H1 (cell line): ENCODE data around the gene TMEM168. TPM values are rescaled to one million over a fixed set of nuclear protein-coding genes. Genes with fewer than 3 reads are reported as not detected.

ENCODE experiments used
- CTCF ChIA-PET: fragments of 300-600 bp; sonication (Branson Sonifier 250); formaldehyde crosslinking; loops from one replicate; lab custom pipeline; 2021; ENCODE audit not compliant: partially characterized antibody; lab: Charles Lee
- POLR2A ChIA-PET: fragments of 300-600 bp; sonication (Branson Sonifier 250); formaldehyde crosslinking; loops from one replicate; lab custom pipeline; 2021; ENCODE audit warnings: inconsistent platforms; ENCODE audit not compliant: partially characterized antibody; lab: Charles Lee
- DNase-seq, 2 experiments: peaks; one replicate each; pipeline versions ENCODE4 v3.0.0 to v3.0.0-alpha.2; 2010 to 2022; ENCODE audit warnings: low spot score in 2 of 2, low read depth in 1 of 2, mixed read lengths in 1 of 2
- FAIRE-seq: peaks from 2 replicates; lab custom pipeline; 2011; peaks lifted over from hg19 to GRCh38; lab: Jason Lieb, UNC
- H2AFZ ChIP-seq: 2 replicates; pipeline ENCODE4 v1.8.1; 2012; ENCODE audit warnings: low read length, inconsistent platforms
- H2AK5ac ChIP-seq: 2 replicates; pipeline ENCODE4 v1.6.1; 2013; ENCODE audit warnings: low read depth, low read length
- H2BK120ac ChIP-seq: replicated peaks from 2 replicates; pipeline ENCODE3; 2013; ENCODE audit warnings: low read depth, low read length, inconsistent platforms
- H2BK12ac ChIP-seq: 2 replicates; pipeline ENCODE4 v1.6.1; 2013; ENCODE audit warnings: low read depth, low read length
- H2BK15ac ChIP-seq: 2 replicates; pipeline ENCODE4 v1.6.1; 2013; ENCODE audit warnings: low read length
- H2BK20ac ChIP-seq: 2 replicates; pipeline ENCODE4 v1.6.1; 2013; ENCODE audit warnings: low read length
- H2BK5ac ChIP-seq: 2 replicates; pipeline ENCODE4 v1.6.1; 2013; ENCODE audit warnings: low read depth, low read length
- H3K14ac ChIP-seq: 2 replicates; pipeline ENCODE4 v1.6.1; 2013; ENCODE audit warnings: inconsistent platforms; ENCODE audit not compliant: insufficient read length
- H3K18ac ChIP-seq: 2 replicates; pipeline ENCODE4 v1.6.1; 2013; ENCODE audit warnings: low read length; ENCODE audit errors: extremely low read depth
- H3K23ac ChIP-seq: 2 replicates; pipeline ENCODE4 v1.6.1; 2013; ENCODE audit warnings: inconsistent platforms; ENCODE audit not compliant: insufficient read length
- H3K23me2 ChIP-seq: 2 replicates; pipeline ENCODE4 v1.6.1; 2013; ENCODE audit warnings: low read depth, low read length
- H3K27ac ChIP-seq: 2 replicates; pipeline ENCODE4 v1.6.1; 2011; ENCODE audit warnings: low read depth, low read length, inconsistent platforms
- H3K27me3 ChIP-seq, 4 experiments: replicated peaks in 1 of 4; 1 replicate in 1 of 4; 2 replicates in 3 of 4; pipeline versions ENCODE4 v1.6.1 to v1.8.1; 2011 to 2013; ENCODE audit warnings: low read length in 3 of 4, mild to moderate bottlenecking in 3 of 4, inconsistent platforms in 2 of 4, mixed read lengths in 2 of 4, moderate library complexity in 1 of 4; ENCODE audit not compliant: control insufficient read depth in 3 of 4, insufficient read depth in 3 of 4; ENCODE audit errors: extremely low read depth in 1 of 4
- H3K36me3 ChIP-seq, 4 experiments: 2 replicates each; pipeline versions ENCODE4 v1.6.1 to v1.8.1; 2011 to 2013; ENCODE audit warnings: mild to moderate bottlenecking in 4 of 4, low read length in 3 of 4, moderate library complexity in 2 of 4, control low read depth in 1 of 4, inconsistent platforms in 1 of 4; ENCODE audit not compliant: insufficient read depth in 4 of 4, control insufficient read depth in 2 of 4
- H3K4ac ChIP-seq: replicated peaks from 2 replicates; pipeline ENCODE3; 2013; ENCODE audit warnings: low read length, low read depth, mixed read lengths, inconsistent platforms; ENCODE audit not compliant: insufficient read length
- H3K4me1 ChIP-seq, 4 experiments: replicated peaks in 1 of 4; 1 replicate in 1 of 4; 2 replicates in 3 of 4; pipeline versions ENCODE4 v1.6.1 to v1.8.1; 2011 to 2013; ENCODE audit warnings: low read length in 3 of 4, inconsistent platforms in 2 of 4, mixed read lengths in 1 of 4; ENCODE audit not compliant: insufficient read depth in 4 of 4, control insufficient read depth in 3 of 4
- H3K4me2 ChIP-seq, 2 experiments: 2 replicates each; pipeline versions ENCODE4 v1.6.1 to v1.8.1; 2011 to 2013; ENCODE audit warnings: low read depth in 2 of 2, low read length in 2 of 2, control low read depth in 1 of 2, inconsistent platforms in 1 of 2, mild to moderate bottlenecking in 1 of 2; ENCODE audit not compliant: insufficient read depth in 1 of 2
- H3K4me3 ChIP-seq, 4 experiments: fragments of 200-600, 300-600 bp in 1 of 4; sonication (generic), shearing (Covaris generic), sonication (Bioruptor Twin) in 1 of 4; 2 replicates each; pipeline versions ENCODE4 v1.5.1 to v1.8.1; 2011 to 2016; ENCODE audit warnings: low read length in 4 of 4, low read depth in 3 of 4, control low read depth in 2 of 4, inconsistent platforms in 2 of 4, mild to moderate bottlenecking in 2 of 4, mixed read lengths in 1 of 4, moderate library complexity in 1 of 4; ENCODE audit not compliant: insufficient read depth in 2 of 4; ENCODE audit errors: extremely low read depth in 1 of 4
- H3K56ac ChIP-seq: replicated peaks from 2 replicates; pipeline ENCODE3; 2013; ENCODE audit warnings: low read depth, mild to moderate bottlenecking, mixed read lengths, low read length, inconsistent platforms; ENCODE audit not compliant: insufficient read length
- H3K79me1 ChIP-seq: 2 replicates; pipeline ENCODE4 v1.6.1; 2013; ENCODE audit warnings: low read depth, low read length, control low read depth
- H3K79me2 ChIP-seq, 2 experiments: 2 replicates each; pipeline versions ENCODE4 v1.6.1 to v1.8.1; 2012 to 2013; ENCODE audit warnings: low read length in 2 of 2, mild to moderate bottlenecking in 2 of 2, inconsistent platforms in 1 of 2; ENCODE audit not compliant: insufficient read depth in 2 of 2, control insufficient read depth in 1 of 2
- H3K9ac ChIP-seq, 4 experiments: replicated peaks in 1 of 4; 1 replicate in 1 of 4; 2 replicates in 3 of 4; pipeline versions ENCODE4 v1.6.1 to v1.8.1; 2011 to 2013; ENCODE audit warnings: low read depth in 3 of 4, low read length in 3 of 4, control low read depth in 2 of 4, mild to moderate bottlenecking in 2 of 4, moderate library complexity in 2 of 4, inconsistent platforms in 1 of 4; ENCODE audit errors: extremely low read depth in 1 of 4
- H3K9me3 ChIP-seq, 2 experiments: 2 replicates each; pipeline versions ENCODE4 v1.6.1 to v1.8.1; 2012 to 2013; ENCODE audit warnings: mild to moderate bottlenecking in 2 of 2, moderate library complexity in 2 of 2, control low read depth in 1 of 2, inconsistent platforms in 1 of 2, low read depth in 1 of 2, low read length in 1 of 2, mixed read lengths in 1 of 2; ENCODE audit not compliant: insufficient read depth in 2 of 2
- H4K20me1 ChIP-seq, 2 experiments: replicated peaks in 1 of 2; 2 replicates each; pipeline versions ENCODE3 to v1.8.1; 2011 to 2013; ENCODE audit warnings: inconsistent platforms in 2 of 2, low read length in 2 of 2, mild to moderate bottlenecking in 1 of 2; ENCODE audit not compliant: insufficient read depth in 2 of 2, control insufficient read depth in 1 of 2
- H4K5ac ChIP-seq: 2 replicates; pipeline ENCODE4 v1.6.1; 2013; ENCODE audit warnings: low read length, low read depth, mixed read lengths, inconsistent platforms; ENCODE audit not compliant: insufficient read length
- H4K8ac ChIP-seq: 2 replicates; pipeline ENCODE4 v1.8.0; 2013; ENCODE audit warnings: mild to moderate bottlenecking, moderate library complexity, low read length, inconsistent platforms; ENCODE audit not compliant: insufficient read depth; ENCODE audit errors: extremely low read depth
- H4K91ac ChIP-seq: replicated peaks from 2 replicates; pipeline ENCODE3; 2013; ENCODE audit warnings: low read length, mixed read lengths, inconsistent platforms; ENCODE audit not compliant: insufficient read length
- ASH2L ChIP-seq: fragments of 200-600, 300-600 bp; sonication (generic); IDR thresholded peaks from one replicate; pipeline ENCODE4 v1.7.1; 2017; ENCODE audit warnings: low read length
- CEBPB ChIP-seq: IDR thresholded peaks from 2 replicates; pipeline ENCODE4 v1.6.1; 2012; ENCODE audit warnings: low read depth, low read length
- CHD2 ChIP-seq: IDR thresholded peaks from 2 replicates; pipeline ENCODE4 v1.6.1; 2012; ENCODE audit warnings: low read length, improper control_type of control experiment
- KDM4A ChIP-seq: IDR thresholded peaks from one replicate; pipeline ENCODE4 v1.7.1; 2012; ENCODE audit warnings: low read depth, mild to moderate bottlenecking, moderate library complexity, low read length, inconsistent platforms; ENCODE audit not compliant: severe bottlenecking
- WGBS, 2 experiments: shearing (Covaris generic) in 1 of 2; methylation state at CpG; one replicate each; pipeline versions ENCODE4 v1.1.6 to v1.1.7; 2013 to 2015; ENCODE audit warnings: low lambda C conversion rate in 2 of 2, mixed read lengths in 2 of 2, inconsistent platforms in 1 of 2, low coverage in 1 of 2, missing lambda C conversion rate in 1 of 2; ENCODE audit not compliant: insufficient replicate concordance in 2 of 2, insufficient coverage in 1 of 2, insufficient read length in 1 of 2; ENCODE audit errors: extremely low coverage in 1 of 2, missing lambda C conversion rate in 1 of 2; 5-methylcytosine and 5-hydroxymethylcytosine counted together
- polyA plus RNA-seq, 7 experiments: library from polyadenylated mRNA; depleted of rRNA in 3 of 7; stranded (reverse) in 5 of 7; unstranded in 2 of 7; fragments of >200 nt in 5 of 7; fragments of 200-250 nt in 2 of 7; gene quantifications; 1 replicate in 5 of 7; 2 replicates in 1 of 7; 4 replicates in 1 of 7; pipeline versions ENCODE4 v1.2.1 to v1.2.3, GENCODE V29; 2011 to 2013; ENCODE audit warnings: missing spikeins in 2 of 7, mixed read lengths in 2 of 7
- total RNA-seq: library from RNA; stranded (reverse); fragmentation: NEBNext Ultra II Directional; extraction: Animal tissue kit (Norgen Biotek cat#: 25700); gene quantifications from 2 replicates; pipeline ENCODE4 v1.2.1, GENCODE V29; 2021
- TF ChIP-seq, protein P1 (sequence below): IDR thresholded peaks from 2 replicates; pipeline ENCODE4 v1.6.1; 2011; ENCODE audit warnings: low read depth, mild to moderate bottlenecking, low read length; ENCODE audit not compliant: insufficient read depth

The TMEM168 gene
- total and polyA plus RNA-seq, 2 of the 8 experiments (the other 6 are each of a cell fraction or from before 2014, with no cell fraction given) = 8.9 to 11.1 TPM

DNA sequence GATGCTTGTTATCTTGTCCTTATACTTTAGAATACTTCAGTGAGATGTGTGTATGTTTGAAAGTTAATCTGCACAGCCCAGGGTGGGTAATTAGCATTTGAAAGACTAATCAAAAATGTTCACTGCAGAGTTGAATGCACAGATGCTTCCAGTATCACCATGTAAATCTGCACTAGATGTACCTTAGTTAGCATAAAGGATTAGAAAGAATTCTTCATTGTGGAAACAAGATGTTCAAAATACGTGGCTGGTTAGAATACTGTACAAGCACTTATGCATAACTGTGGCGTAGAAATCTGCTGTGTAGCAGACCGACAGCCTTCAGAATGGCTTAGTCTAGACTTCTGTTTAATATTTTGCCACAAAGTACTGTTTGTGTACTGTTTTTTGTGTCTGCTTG, 2.2 kb upstream of the TMEM168 start:
- CTCF ChIA-PET = interaction anchor here (1.2 kb wide), 1 partner anchor 77 kb away, joined by 3 read pairs; no protein-coding TSS in a partner anchor

More for the DNA sequence above, 2.2 kb upstream of the TMEM168 start:
- Histone ChIP-seq H2BK120ac (no peak overlapping the region), H2AFZ (no peak overlapping the region), H2BK12ac (no peak overlapping the region), H3K4ac (no peak overlapping the region), H3K4me1 (peaks cover 0 to 1% (median 0%) of the 10 kb centered on the region in 4 experiments; a peak in 4 of 7 replicates), H3K18ac (no peak overlapping the region), H4K91ac (no peak overlapping the region), H3K79me1 (no peaks in the 10 kb centered on the region; the same call in 1 of the 2 replicates), H3K4me3 (no peak overlapping the region), H3K27me3 (no peaks in the 10 kb centered on the region; a peak in 1 of 7 replicates), H3K9ac (no peak overlapping the region), H4K20me1 (no peaks in the 10 kb centered on the region), H4K8ac (no peak overlapping the region), H2BK5ac (no peak overlapping the region), H3K9me3 (no peaks in the 10 kb centered on the region), H2BK20ac (no peak overlapping the region), H3K14ac (no peak overlapping the region), H3K4me2 (no peak overlapping the region), H2BK15ac (no peak overlapping the region), H4K5ac (no peak overlapping the region), H3K79me2 (peaks cover 0 to 10% of the 10 kb centered on the region in 2 experiments; a peak in 1 of 4 replicates), H3K23ac (no peak overlapping the region), H3K56ac (no peak overlapping the region), H3K27ac (no peak overlapping the region), H2AK5ac (no peak overlapping the region), H3K36me3 (no peaks in the 10 kb centered on the region), H3K23me2 (peaks cover 5% of the 10 kb centered on the region)
- POLR2A ChIA-PET = no interaction called here
- TF ChIP-seq CHD2 = no peak
- TF ChIP-seq ASH2L = no peak
- no peak for TF ChIP-seq KDM4A
- no peak for TF ChIP-seq CEBPB
- TF ChIP-seq, protein P1, sequence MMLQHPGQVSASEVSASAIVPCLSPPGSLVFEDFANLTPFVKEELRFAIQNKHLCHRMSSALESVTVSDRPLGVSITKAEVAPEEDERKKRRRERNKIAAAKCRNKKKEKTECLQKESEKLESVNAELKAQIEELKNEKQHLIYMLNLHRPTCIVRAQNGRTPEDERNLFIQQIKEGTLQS = no peak
- 84% methylated on average over 3 of the region's 3 CpGs; no CpG with 5 or more reads in 1 of the 2 experiments for WGBS, 2 experiments
- no peak for DNase-seq
- no peak for FAIRE-seq
